ENCODE results near the gene CEACAM7.
"Not testable (repeated sequence)": the region's sequence is repeated elsewhere in the genome, so short reads cannot be mapped to it uniquely, and the experiment has no call there.

CEACAM7 gene

DNA sequence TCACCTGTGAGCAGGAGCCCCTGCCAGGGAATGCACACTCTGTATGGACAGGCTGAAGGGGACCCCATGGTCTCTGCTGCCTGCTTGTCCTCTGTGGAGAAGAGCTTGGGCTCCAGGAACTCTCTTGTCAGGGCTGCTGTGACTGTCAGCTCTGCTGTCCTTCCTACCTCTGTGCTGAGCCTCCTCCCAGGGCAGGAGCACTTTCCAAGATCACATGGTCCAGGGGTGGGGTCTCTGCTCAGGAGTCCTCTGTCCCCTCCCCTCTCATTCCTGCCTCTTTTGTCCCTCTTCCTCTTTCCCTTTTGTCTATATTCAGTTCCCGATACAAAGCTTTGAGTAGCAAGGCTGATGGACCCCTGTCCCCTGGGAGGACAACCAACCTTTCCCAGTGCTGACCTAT, at the start of gene CEACAM7:
TSS of gene CEACAM7 (minus strand) at position 173 of the 400 bp plus-strand sequence. CDS start at position 68, 105 bp downstream.
- no peak for DNase-seq (ENCODE audit: low spot score)

DNA sequence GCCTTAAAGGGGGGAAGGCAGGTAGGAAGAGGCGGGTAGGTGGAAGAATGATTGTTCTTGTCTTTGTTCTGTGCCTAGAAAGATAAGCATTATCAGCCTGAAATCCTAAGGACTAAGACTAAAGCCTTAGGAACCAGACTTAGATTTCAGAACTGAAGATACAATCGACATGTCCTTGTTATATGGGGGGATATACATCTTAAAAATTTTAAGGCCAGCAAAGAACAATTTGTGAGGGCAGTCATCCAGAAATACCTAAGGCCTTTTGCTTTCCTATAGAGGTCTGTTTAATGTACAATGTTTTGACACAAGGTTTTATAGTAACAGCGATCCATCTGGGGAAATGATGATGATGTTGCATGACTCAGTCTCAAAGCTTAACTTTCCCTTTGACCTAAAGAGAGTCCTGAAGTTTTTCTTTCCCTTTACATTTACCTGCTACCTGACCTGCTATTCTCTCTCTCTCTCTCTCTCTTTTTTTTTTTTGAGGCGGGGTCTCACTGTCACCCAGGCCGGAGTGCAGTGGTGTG, 47.1 kb upstream of the CEACAM7 start:
- DNase-seq (ENCODE audit: low spot score), result no peak

DNA sequence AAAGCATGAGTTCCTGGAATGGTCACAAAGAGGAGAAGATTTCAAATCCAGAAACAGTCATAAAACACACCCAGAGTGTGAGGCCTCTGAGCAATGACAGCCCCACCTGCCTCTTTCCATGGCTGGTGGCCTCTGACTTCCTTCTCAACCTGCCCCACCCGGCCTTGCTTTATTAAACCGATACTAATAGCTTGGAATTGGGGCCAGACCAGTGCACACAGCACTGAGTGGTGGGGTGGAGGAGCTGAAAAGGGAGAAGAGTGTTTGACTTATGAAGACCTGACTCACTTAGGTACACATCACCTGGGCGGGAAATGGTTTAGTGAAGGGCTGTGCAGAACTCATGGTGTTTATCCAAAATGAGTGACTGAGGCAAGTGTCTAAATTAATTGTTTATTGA, 46.5 kb upstream of the CEACAM7 start:
- no peak for DNase-seq (ENCODE audit: low spot score)

DNA sequence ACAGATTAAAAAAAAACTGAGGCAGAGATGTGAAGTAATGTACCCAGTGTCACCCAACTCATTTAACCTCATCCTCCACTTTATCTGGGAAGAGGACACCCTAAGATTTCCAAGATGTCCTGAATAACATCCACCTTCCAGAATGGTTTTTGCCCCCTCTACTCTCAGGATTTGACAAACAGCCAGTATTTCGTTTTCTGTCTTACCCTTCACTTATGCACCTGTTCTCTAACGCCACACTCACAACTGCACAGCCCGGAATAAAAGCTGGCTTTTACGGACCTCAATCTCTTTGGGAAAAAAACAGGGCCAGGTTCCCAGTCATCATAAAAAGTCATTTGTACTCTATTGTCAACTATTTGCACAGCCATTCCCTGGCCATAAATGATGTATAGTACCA, 46.1 kb upstream of the CEACAM7 start:
- DNase-seq (ENCODE audit: low spot score), result no peak

DNA sequence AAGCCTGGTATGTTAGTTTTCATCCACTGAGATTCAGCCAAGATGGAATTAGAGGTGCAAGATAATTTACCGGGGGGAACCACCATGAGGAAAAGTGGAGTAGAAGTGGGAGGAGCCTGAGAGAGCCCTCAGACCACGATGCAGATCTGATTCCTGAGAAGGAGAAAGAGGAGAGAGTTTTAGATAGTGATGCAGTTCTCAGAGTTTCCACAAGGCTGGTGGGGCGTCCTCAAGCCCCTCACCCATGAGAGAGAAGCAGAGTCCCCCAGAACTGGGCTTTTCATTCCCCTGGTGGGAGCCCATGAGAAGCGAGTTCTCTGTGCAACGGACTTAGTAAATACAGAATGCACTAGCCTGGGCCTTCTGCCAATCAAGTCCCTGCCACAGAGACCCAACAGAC, 38.4 kb upstream of the CEACAM7 start:
- no peak for DNase-seq (ENCODE audit: low spot score)

DNA sequence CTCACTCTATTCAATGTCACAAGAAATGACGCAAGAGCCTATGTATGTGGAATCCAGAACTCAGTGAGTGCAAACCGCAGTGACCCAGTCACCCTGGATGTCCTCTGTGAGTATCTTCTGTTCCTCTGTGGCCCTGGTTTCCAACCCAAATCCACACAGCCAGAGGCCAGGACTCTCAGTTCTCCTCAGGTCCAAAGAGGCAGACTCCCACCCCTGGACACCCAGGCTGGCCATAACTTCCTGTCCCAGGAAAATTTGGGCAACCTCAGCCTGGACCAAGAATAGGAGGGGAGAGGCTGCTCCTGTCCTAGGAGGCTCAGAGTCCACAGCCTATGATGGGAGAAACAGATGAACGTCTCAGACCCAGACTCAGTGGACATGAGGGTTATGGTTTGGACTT, 32.0 kb upstream of the CEACAM7 start:
- no peak for DNase-seq (ENCODE audit: low spot score)

DNA sequence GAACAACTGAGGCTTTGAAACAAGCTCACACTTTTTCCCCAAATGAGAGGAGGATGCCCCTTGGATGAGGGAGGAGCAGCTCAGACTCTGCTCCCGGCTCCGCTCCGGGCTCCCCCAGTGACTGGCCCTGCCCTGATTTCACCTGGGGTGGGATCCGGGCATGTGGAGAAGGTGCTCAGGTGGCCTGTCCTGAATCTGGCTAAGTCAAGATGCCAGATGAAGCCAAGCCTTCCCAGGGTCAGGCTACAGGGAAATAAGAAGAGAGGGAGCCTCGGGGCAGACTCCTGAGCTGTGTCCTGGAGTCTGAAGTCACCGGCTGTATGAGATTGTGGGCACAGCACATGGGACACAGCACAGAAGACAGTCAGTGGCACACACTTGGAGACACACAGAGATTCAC, 30.7 kb upstream of the CEACAM7 start:
- DNase-seq (ENCODE audit: low spot score), result no peak

DNA sequence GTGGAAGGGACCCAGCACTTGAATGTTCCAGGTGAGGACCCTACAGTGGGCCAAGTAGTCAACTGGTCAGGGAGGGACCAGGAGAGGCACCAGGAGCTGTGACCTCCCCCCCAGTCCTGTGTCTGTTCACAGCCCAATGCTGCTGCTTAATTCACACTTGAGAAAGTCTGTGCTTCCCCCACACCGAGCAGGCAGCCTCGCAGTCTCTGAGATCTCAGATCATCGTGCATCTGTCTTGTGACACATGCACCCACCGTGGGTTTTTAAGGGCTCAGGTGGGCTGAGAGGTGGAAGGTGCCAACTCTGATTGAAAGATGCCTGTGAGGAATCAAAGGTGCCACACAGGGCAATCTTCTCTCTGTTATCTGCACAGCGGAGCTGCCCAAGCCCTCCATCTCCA, 26.5 kb upstream of the CEACAM7 start:
- DNase-seq (ENCODE audit: low spot score), result no peak

DNA sequence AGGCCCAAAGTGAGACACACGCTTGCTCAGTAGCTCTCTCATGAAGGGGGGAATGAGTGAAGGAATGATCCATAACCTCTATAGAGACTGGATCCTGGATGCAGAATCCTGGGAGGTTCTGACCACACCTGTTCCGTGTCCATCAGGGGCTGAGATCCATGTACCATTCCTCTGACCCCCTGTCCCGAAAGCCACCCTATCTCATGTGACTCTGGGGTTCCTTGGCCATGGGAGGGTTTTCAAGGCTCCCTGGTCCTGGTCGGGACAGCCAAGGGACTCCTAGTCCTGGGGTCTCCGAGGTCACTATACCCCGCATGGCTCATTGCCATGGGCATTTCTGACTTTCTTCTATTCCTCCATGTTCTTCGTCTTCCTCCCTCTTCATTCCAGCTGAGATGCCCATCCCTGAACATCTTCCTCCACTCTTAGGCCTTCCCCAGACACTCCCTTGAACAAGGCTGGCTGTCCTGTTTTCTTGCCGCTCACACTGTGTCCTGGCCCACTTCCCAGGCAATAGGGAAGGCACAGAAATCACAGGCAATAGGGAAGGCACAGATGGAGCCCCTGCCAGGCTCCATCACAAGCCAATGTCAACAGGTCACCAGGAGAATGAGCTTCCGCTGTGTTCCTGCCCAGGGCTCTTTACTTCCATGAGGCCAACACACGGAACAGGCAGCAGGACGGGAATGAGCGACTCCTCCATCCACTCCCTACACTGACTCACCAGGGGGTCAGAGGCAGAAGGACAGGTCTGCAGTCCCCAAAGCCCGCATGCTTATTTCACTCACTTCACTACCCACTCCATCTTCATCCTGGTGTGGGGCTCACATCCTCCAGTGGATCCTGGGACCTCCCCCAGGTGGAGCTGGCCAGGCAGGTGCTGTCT, 23.5 kb upstream of the CEACAM7 start:
- no peak for DNase-seq (ENCODE audit: low spot score)

DNA sequence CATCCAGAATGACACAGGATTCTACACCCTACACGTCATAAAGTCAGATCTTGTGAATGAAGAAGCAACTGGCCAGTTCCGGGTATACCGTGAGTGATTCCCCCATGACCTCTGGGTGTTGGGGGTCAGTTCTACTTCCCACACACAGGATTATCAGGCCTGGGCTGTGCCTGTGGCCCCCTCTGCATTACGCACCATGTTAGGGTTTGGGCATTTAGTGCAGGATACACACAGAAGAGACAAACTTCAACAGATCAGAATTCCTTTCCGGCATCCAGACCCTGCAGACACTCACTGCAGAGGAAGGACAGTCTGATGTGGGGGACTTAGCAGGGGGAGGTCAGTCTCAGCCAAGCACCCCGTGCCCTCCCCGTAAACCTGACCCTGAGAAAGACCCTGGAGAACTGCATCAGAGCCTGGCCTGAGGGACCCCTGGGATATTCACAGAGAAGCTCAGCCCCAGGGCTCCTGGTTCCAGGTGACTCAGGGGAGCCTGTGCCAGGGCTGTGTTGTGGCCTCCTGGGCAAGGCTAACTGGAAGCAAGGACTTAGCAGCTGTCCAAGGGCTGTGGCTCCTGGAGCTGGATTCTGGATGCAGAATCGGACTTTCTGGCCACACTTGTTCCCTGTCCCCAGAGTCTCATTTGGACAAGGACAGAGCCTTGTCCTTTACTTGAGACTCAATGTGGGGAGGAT, 22.0 kb upstream of the CEACAM7 start:
- no peak for DNase-seq (ENCODE audit: low spot score)

DNA sequence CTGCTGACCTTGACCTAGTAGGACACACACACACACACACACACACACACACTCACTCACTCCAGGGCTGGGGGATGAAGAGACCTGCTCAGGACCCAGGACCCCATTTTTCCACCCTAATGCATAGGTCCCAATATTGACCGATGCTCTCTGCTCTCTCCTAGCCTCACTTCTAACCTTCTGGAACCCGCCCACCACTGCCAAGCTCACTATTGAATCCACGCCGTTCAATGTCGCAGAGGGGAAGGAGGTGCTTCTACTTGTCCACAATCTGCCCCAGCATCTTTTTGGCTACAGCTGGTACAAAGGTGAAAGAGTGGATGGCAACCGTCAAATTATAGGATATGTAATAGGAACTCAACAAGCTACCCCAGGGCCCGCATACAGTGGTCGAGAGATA, 21.4 kb upstream of the CEACAM7 start:
- DNase-seq (ENCODE audit: low spot score), result not testable (repeated sequence)

DNA sequence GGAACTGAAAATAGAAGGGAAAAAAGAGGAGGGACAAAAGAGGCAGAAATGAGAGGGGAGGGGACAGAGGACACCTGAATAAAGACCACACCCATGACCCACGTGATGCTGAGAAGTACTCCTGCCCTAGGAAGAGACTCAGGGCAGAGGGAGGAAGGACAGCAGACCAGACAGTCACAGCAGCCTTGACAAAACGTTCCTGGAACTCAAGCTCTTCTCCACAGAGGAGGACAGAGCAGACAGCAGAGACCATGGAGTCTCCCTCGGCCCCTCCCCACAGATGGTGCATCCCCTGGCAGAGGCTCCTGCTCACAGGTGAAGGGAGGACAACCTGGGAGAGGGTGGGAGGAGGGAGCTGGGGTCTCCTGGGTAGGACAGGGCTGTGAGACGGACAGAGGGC, 20.4 kb upstream of the CEACAM7 start, which contains the start of gene CEACAM5:
TSS of gene CEACAM5 (plus strand) at position 146 of the 400 bp plus-strand sequence. CDS start at position 252, 106 bp downstream.
- DNase-seq (ENCODE audit: low spot score), result no peak

DNA sequence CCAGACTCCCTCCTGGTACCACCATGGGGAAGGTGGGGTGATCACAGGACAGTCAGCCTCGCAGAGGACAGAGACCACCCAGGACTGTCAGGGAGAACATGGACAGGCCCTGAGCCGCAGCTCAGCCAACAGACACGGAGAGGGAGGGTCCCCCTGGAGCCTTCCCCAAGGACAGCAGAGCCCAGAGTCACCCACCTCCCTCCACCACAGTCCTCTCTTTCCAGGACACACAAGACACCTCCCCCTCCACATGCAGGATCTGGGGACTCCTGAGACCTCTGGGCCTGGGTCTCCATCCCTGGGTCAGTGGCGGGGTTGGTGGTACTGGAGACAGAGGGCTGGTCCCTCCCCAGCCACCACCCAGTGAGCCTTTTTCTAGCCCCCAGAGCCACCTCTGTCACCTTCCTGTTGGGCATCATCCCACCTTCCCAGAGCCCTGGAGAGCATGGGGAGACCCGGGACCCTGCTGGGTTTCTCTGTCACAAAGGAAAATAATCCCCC, 19.9 kb upstream of the CEACAM7 start:
- no peak for DNase-seq (ENCODE audit: low spot score)

DNA sequence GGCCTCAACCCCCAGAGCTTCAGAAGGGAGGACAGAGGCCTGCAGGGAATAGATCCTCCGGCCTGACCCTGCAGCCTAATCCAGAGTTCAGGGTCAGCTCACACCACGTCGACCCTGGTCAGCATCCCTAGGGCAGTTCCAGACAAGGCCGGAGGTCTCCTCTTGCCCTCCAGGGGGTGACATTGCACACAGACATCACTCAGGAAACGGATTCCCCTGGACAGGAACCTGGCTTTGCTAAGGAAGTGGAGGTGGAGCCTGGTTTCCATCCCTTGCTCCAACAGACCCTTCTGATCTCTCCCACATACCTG, 19.4 kb upstream of the CEACAM7 start:
- DNase-seq (ENCODE audit: low spot score), result no peak

DNA sequence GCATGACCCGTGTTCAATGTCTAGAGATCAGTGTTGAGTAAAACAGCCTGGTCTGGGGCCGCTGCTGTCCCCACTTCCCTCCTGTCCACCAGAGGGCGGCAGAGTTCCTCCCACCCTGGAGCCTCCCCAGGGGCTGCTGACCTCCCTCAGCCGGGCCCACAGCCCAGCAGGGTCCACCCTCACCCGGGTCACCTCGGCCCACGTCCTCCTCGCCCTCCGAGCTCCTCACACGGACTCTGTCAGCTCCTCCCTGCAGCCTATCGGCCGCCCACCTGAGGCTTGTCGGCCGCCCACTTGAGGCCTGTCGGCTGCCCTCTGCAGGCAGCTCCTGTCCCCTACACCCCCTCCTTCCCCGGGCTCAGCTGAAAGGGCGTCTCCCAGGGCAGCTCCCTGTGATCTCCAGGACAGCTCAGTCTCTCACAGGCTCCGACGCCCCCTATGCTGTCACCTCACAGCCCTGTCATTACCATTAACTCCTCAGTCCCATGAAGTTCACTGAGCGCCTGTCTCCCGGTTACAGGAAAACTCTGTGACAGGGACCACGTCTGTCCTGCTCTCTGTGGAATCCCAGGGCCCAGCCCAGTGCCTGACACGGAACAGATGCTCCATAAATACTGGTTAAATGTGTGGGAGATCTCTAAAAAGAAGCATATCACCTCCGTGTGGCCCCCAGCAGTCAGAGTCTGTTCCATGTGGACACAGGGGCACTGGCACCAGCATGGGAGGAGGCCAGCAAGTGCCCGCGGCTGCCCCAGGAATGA, 18.9 kb upstream of the CEACAM7 start:
- peak; percentile 50 for DNase-seq (ENCODE audit: low spot score)

DNA sequence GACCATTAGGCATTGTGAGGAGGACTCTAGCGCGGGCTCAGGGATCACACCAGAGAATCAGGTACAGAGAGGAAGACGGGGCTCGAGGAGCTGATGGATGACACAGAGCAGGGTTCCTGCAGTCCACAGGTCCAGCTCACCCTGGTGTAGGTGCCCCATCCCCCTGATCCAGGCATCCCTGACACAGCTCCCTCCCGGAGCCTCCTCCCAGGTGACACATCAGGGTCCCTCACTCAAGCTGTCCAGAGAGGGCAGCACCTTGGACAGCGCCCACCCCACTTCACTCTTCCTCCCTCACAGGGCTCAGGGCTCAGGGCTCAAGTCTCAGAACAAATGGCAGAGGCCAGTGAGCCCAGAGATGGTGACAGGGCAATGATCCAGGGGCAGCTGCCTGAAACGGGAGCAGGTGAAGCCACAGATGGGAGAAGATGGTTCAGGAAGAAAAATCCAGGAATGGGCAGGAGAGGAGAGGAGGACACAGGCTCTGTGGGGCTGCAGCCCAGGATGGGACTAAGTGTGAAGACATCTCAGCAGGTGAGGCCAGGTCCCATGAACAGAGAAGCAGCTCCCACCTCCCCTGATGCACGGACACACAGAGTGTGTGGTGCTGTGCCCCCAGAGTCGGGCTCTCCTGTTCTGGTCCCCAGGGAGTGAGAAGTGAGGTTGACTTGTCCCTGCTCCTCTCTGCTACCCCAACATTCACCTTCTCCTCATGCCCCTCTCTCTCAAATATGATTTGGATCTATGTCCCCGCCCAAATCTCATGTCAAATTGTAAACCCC, 17.5 kb upstream of the CEACAM7 start:
- DNase-seq (ENCODE audit: low spot score), result no peak

DNA sequence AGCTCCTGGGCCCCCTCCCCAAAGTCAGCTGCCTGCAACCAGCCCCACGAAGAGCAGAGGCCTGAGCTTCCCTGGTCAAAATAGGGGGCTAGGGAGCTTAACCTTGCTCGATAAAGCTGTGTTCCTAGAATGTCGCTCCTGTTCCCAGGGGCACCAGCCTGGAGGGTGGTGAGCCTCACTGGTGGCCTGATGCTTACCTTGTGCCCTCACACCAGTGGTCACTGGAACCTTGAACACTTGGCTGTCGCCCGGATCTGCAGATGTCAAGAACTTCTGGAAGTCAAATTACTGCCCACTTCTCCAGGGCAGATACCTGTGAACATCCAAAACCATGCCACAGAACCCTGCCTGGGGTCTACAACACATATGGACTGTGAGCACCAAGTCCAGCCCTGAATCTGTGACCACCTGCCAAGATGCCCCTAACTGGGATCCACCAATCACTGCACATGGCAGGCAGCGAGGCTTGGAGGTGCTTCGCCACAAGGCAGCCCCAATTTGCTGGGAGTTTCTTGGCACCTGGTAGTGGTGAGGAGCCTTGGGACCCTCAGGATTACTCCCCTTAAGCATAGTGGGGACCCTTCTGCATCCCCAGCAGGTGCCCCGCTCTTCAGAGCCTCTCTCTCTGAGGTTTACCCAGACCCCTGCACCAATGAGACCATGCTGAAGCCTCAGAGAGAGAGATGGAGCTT, 15.7 kb upstream of the CEACAM7 start:
- no peak for DNase-seq (ENCODE audit: low spot score)

DNA sequence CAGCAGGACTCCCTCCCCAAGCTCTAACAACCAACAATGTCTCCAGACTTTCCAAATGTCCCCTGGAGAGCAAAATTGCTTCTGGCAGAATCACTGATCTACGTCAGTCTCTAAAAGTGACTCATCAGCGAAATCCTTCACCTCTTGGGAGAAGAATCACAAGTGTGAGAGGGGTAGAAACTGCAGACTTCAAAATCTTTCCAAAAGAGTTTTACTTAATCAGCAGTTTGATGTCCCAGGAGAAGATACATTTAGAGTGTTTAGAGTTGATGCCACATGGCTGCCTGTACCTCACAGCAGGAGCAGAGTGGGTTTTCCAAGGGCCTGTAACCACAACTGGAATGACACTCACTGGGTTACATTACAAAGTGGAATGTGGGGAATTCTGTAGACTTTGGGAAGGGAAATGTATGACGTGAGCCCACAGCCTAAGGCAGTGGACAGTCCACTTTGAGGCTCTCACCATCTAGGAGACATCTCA, 14.1 kb upstream of the CEACAM7 start:
- no peak for DNase-seq (ENCODE audit: low spot score)

DNA sequence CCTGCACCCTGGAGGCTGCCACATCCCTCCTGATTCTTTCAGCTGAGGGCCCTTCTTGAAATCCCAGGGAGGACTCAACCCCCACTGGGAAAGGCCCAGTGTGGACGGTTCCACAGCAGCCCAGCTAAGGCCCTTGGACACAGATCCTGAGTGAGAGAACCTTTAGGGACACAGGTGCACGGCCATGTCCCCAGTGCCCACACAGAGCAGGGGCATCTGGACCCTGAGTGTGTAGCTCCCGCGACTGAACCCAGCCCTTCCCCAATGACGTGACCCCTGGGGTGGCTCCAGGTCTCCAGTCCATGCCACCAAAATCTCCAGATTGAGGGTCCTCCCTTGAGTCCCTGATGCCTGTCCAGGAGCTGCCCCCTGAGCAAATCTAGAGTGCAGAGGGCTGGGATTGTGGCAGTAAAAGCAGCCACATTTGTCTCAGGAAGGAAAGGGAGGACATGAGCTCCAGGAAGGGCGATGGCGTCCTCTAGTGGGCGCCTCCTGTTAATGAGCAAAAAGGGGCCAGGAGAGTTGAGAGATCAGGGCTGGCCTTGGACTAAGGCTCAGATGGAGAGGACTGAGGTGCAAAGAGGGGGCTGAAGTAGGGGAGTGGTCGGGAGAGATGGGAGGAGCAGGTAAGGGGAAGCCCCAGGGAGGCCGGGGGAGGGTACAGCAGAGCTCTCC, 13.5 kb upstream of the CEACAM7 start:
- DNase-seq (ENCODE audit: low spot score), result no peak

Measured in CD4-positive, alpha-beta T cell treated with Interleukin-6 at 100 ng/mL for 8 hours (primary cell).